ENCODE results near the gene PPIB. TPM values are rescaled to one million over a fixed set of nuclear protein-coding genes. Genes with fewer than 3 reads are reported as not detected.
"Not testable (repeated sequence)": the region's sequence is repeated elsewhere in the genome, so short reads cannot be mapped to it uniquely, and the experiment has no call there.

Gene PPIB
- total RNA-seq, 4 donors from 2014 or later = 39.6 to 226 (median 154) TPM

DNA sequence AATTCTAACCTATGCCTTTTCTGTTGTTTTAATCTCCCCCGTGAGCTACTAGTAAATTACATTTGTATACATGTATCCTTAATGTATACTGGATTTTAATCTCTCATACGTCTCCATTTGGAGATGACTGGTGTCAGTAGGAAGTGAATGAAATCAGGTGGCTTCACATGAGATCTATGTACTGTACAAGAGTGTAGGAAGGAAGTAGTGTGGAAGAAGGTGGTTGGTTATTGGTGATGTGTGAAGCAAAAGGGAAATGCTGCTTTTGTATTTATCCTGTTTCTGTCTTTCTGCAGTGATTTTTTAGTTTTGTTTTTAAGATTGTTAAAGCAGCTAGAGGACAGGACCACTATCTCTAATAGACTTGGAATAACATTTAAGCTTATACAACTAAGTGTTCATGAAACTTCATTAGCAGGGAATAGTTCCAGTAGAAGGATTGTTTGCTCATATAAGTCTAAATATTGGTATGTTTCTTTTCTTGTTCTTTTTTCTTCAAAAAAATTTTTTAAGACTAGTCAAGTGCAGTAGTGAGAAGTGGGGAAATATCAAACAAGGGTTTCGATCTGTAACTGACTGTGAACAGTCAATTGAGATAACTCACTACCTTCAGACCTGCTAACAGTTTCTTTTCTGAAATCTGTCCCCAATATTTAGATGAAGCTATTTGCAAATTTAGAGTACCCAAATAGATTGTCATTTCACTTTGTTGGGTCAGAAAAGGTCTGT, 51.7 kb downstream of the PPIB start:
- 81 to 85% methylated on average over 3 of the region's 3 CpGs for WGBS, 2 donors (ENCODE audit: low coverage in 1 of 2)
- Histone ChIP-seq H3K9me3 (no peaks in the 10 kb centered on the region), H3K4me3 (no peak overlapping the region), H3K4me1 (peaks cover 3 to 18% (median 5%) of the 10 kb centered on the region in 4 donors), H3K27ac (no peak overlapping the region), H3K36me3 (peaks cover 0 to 30% (median 13%) of the 10 kb centered on the region in 4 donors), H3K27me3 (no peaks in the 10 kb centered on the region)
- intact Hi-C loops (cut with DNase I; ENCODE audit: low total_unique reads) = no loop called here
- no peak for DNase-seq
- in situ Hi-C loops (cut with MboI; ENCODE audit: low pct_ligation_motif_present in 1 of 4, low pct_unique_long_range_greater_than_20kb in 1 of 4, low sequenced_read_pairs in 3 of 4) = no loop called here
- TF ChIP-seq POLR2A (IDR thresholded peaks at IDR 0.05) (no peak), POLR2AphosphoS5 (IDR thresholded peaks at IDR 0.05) (no peak), EP300 (IDR thresholded peaks at IDR 0.05; ENCODE audit: low read depth) (no peak)
- TF ChIP-seq, protein P1, sequence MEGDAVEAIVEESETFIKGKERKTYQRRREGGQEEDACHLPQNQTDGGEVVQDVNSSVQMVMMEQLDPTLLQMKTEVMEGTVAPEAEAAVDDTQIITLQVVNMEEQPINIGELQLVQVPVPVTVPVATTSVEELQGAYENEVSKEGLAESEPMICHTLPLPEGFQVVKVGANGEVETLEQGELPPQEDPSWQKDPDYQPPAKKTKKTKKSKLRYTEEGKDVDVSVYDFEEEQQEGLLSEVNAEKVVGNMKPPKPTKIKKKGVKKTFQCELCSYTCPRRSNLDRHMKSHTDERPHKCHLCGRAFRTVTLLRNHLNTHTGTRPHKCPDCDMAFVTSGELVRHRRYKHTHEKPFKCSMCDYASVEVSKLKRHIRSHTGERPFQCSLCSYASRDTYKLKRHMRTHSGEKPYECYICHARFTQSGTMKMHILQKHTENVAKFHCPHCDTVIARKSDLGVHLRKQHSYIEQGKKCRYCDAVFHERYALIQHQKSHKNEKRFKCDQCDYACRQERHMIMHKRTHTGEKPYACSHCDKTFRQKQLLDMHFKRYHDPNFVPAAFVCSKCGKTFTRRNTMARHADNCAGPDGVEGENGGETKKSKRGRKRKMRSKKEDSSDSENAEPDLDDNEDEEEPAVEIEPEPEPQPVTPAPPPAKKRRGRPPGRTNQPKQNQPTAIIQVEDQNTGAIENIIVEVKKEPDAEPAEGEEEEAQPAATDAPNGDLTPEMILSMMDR (IDR thresholded peaks at IDR 0.05) = no peak

DNA sequence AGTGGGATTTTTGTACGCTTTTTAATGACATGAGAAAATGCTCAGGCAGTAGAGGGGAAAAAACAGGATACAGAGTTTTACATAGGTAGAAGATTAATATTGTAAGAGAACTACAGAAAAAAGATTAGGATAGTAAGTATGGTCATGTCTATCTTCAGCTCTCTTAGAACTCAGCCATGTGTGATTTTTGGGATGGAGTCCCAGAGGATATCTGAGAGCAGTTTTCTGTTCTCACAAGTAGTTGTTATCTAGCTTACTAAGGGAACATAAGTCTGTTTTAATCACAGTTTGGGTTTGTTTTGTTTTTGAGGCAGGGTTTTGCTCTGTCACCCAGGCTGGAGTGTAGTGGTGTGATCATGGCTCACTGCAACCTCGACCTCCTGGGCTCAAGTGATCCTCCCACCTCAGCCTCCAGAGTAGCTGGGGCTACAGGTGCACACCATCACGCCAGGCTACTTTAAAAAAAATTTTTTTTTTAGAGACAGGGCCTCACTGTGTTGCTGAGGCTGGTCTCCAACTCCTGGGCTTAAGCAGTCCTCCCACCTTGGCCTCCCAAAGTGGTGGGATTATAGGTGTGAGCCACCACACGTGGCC, 52.6 kb downstream of the PPIB start:
- H3K9me3 ChIP-seq; in situ Hi-C loops (cut with MboI; ENCODE audit: low pct_ligation_motif_present in 1 of 4, low pct_unique_long_range_greater_than_20kb in 1 of 4, low sequenced_read_pairs in 3 of 4); H3K4me3 ChIP-seq; H3K27me3 ChIP-seq; DNase-seq; H3K27ac ChIP-seq; intact Hi-C loops (cut with DNase I; ENCODE audit: low total_unique reads): not testable (repeated sequence)
- 91 to 100% methylated on average over 1 to 4 of the region's 4 CpGs for WGBS, 2 donors (ENCODE audit: low coverage in 1 of 2)
- Histone ChIP-seq H3K4me1 (peaks cover 3 to 27% (median 9%) of the 10 kb centered on the region in 4 donors), H3K36me3 (peaks cover 0 to 21% (median 10%) of the 10 kb centered on the region in 4 donors)

DNA sequence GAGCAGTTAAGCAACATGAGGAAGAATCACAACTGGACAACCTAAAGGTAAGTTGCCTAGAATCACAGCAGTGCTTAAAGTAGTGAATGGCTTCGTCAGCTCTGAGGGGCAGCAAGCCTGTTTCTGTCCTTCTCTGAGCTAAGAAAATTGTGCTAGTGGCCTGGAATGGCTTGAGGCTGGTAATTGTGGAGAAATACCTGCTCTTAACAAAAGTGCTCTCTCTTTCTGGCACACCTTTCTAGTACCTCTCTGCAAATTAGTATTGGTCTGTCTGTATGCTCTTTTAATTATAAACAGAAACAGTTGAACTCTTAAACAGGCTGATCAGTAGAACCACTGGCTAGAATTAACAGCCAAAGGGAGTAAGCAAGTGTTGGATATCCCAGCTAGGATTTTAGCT, 55.5 kb downstream of the PPIB start:
- Histone ChIP-seq H3K4me1 (peaks cover 3 to 32% (median 11%) of the 10 kb centered on the region in 4 donors), H3K4me3 (no peak overlapping the region), H3K9me3 (no peaks in the 10 kb centered on the region), H3K27me3 (no peaks in the 10 kb centered on the region), H3K36me3 (no peaks in the 10 kb centered on the region), H3K27ac (no peak overlapping the region)
- no peak for DNase-seq
- intact Hi-C loops (cut with DNase I; ENCODE audit: low total_unique reads) (no loop called here), in situ Hi-C loops (cut with MboI; ENCODE audit: low pct_ligation_motif_present in 1 of 4, low pct_unique_long_range_greater_than_20kb in 1 of 4, low sequenced_read_pairs in 3 of 4) (no loop called here)
- 75 to 80% methylated on average over 1 of the region's 1 CpG for WGBS, 2 donors (ENCODE audit: low coverage in 1 of 2)
- TF ChIP-seq POLR2AphosphoS5 (IDR thresholded peaks at IDR 0.05) = no peak
- no peak for TF ChIP-seq EP300 (IDR thresholded peaks at IDR 0.05; ENCODE audit: low read depth)
- TF ChIP-seq, protein P1 (IDR thresholded peaks at IDR 0.05) = no peak
- TF ChIP-seq POLR2A (IDR thresholded peaks at IDR 0.05) = no peak

Small RNA genes lying within 50 kb of the gene (small RNA-seq; reads per million reads assigned to genes)
- gene RF00019 = 0 reads per million in 4 donors

Other genes starting within 250 kb of the PPIB start
- 100 to 1,000 TPM in 3 of 4 donors, 10 to 100 TPM in 1; 45.1 to 244 (median 107) TPM for gene DAPK2, start 116.5 kb downstream of the PPIB start, total RNA-seq
- gene CIAO2A, start 69.2 kb downstream of the PPIB start, total RNA-seq = 100 to 1,000 TPM in 2 of 4 donors, 10 to 100 TPM in 2; 28.1 to 160 (median 104) TPM
- gene SNX1, start 67.0 kb downstream of the PPIB start, total RNA-seq = 10 to 100 TPM; 42.4 to 91.0 (median 65.4) TPM
- 1 to 10 TPM in 2 of 4 donors, not detected in 2; 2.2 to 3.7 TPM for gene SNX22, start 11.3 kb downstream of the PPIB start, total RNA-seq
- 10 to 100 TPM in 3 of 4 donors, 1 to 10 TPM in 1; 6.2 to 34.4 (median 19.7) TPM for gene CSNK1G1, start 193.2 kb upstream of the PPIB start, total RNA-seq
- gene PCLAF, start 218.4 kb upstream of the PPIB start, total RNA-seq = 10 to 100 TPM in 1 of 4 donors, 1 to 10 TPM in 2, not detected in 1; 3.3 to 21.5 (median 4.0) TPM
- gene TRIP4, start 224.8 kb upstream of the PPIB start, total RNA-seq = 10 to 100 TPM; 16.9 to 53.3 (median 23.9) TPM